Measurements from ENCODE around the gene RNF220. TPM values are rescaled to one million over a fixed set of nuclear protein-coding genes. Genes with fewer than 3 reads are reported as not detected.

RNF220 gene
- total RNA-seq, 1 experiment from 2014 or later: 128 TPM

GRCh38 chr1:44485934-44486460, 80.9 kb downstream of the RNF220 start:
- peaks cover 5% of the 10 kb centered on the region; the same call in 1 of the 2 replicates for H3K9me3 Mint-ChIP-seq
- H3K36me3 Mint-ChIP-seq: no peaks in the 10 kb centered on the region
- peaks cover 26% of the 10 kb centered on the region for H3K4me1 Mint-ChIP-seq
- DNase-seq (ENCODE audit: low spot score) (no peak), ATAC-seq (no peak)
- CTCF ChIA-PET: interaction anchor here (0.7 to 4.0 kb wide), 9 partner anchors 10 to 191 kb away, joined by 3 to 23 read pairs (median 4); no protein-coding TSS in a partner anchor
- TF ChIP-seq GTF2I (CRISPR knock-in tag; conservative IDR thresholded peaks at IDR 0.05): no peak
- TF ChIP-seq ZNF121 (CRISPR knock-in tag; IDR thresholded peaks at IDR 0.05): no peak
- TF ChIP-seq KAT7 (CRISPR knock-in tag; IDR thresholded peaks at IDR 0.05; ENCODE audit: borderline replicate concordance): no peak
- no peak for TF ChIP-seq ATF3 (CRISPR knock-in tag; conservative IDR thresholded peaks at IDR 0.05)
- no peak overlapping the region for H3K4me3 Mint-ChIP-seq
- no peaks in the 10 kb centered on the region for H3K27me3 Mint-ChIP-seq (ENCODE audit: low read depth)
- no peak overlapping the region for H3K27ac Mint-ChIP-seq
- POLR2A ChIA-PET: interaction anchor here (0.9 to 1.1 kb wide), 2 partner anchors 10 to 108 kb away, joined by 3 read pairs; no protein-coding TSS in a partner anchor

- peaks cover 15% of the 10 kb centered on the region for H3K4me1 Mint-ChIP-seq
- H3K27me3 Mint-ChIP-seq (ENCODE audit: low read depth): no peaks in the 10 kb centered on the region
- H3K9me3 Mint-ChIP-seq: peaks cover 5% of the 10 kb centered on the region; the same call in 1 of the 2 replicates
- DNase-seq (ENCODE audit: low spot score) (no peak), ATAC-seq (peak; percentile 44; the same call in 1 of the 2 replicates)
- H3K36me3 Mint-ChIP-seq: no peaks in the 10 kb centered on the region
- ChIA-PET POLR2A (no interaction called here), CTCF (interaction anchor here (1.5 to 2.0 kb wide), 2 partner anchors 54 to 111 kb away, joined by 7 read pairs; no protein-coding TSS in a partner anchor)
- no peak overlapping the region for H3K4me3 Mint-ChIP-seq
- no peak overlapping the region for H3K27ac Mint-ChIP-seq
- TF ChIP-seq FOXP1 (CRISPR knock-in tag; IDR thresholded peaks at IDR 0.05; ENCODE audit: borderline replicate concordance) (no peak), NR1H2 (CRISPR knock-in tag; IDR thresholded peaks at IDR 0.05) (no peak), CTCF (IDR thresholded peaks at IDR 0.05) (no peak), AR (CRISPR knock-in tag; IDR thresholded peaks at IDR 0.05) (no peak), IRF1 (CRISPR knock-in tag; IDR thresholded peaks at IDR 0.05) (no peak), SP1 (CRISPR knock-in tag; conservative IDR thresholded peaks at IDR 0.05) (no peak), TEAD4 (CRISPR knock-in tag; IDR thresholded peaks at IDR 0.05) (no peak), RORB (CRISPR knock-in tag; IDR thresholded peaks at IDR 0.05) (no peak), MLX (CRISPR knock-in tag; IDR thresholded peaks at IDR 0.05) (no peak), ZMAT4 (CRISPR knock-in tag; IDR thresholded peaks at IDR 0.05) (no peak), PRRX2 (CRISPR knock-in tag; IDR thresholded peaks at IDR 0.05) (no peak), JAZF1 (CRISPR knock-in tag; IDR thresholded peaks at IDR 0.05) (no peak), OVOL2 (CRISPR knock-in tag; IDR thresholded peaks at IDR 0.05; ENCODE audit: borderline replicate concordance) (no peak), TCF7 (CRISPR knock-in tag; IDR thresholded peaks at IDR 0.05; ENCODE audit: low read depth) (no peak), E2F4 (CRISPR knock-in tag; IDR thresholded peaks at IDR 0.05; ENCODE audit: borderline replicate concordance, low read depth) (no peak), ESRRA (CRISPR knock-in tag; IDR thresholded peaks at IDR 0.05; ENCODE audit: borderline replicate concordance) (no peak), GRHL2 (CRISPR knock-in tag; IDR thresholded peaks at IDR 0.05; ENCODE audit: insufficient replicate concordance, severe bottlenecking) (no peak), AFF4 (CRISPR knock-in tag; IDR thresholded peaks at IDR 0.05; ENCODE audit: borderline replicate concordance) (no peak)
Observed at GRCh38 chr1:44489481-44489880, 84.4 kb downstream of the RNF220 start.

Measured in WTC11 (cell line).